H9 (cell line): Measurements from ENCODE around the gene TFAP2A. TPM values are rescaled to one million over a fixed set of nuclear protein-coding genes. Genes with fewer than 3 reads are reported as not detected.
A peak's percentile ranks its signal among the peaks of the same experiment; 100 is the strongest.

Experiments used
- DNase-seq: peaks from one replicate; pipeline ENCODE4 v3.0.0-alpha.2; 2017
- H2AFZ ChIP-seq: one replicate; pipeline ENCODE4 v1.6.1; 2013; ENCODE audit warnings: mild to moderate bottlenecking, low read length, control low read depth, moderate library complexity
- H2AK5ac ChIP-seq: 2 replicates; pipeline ENCODE4 v1.6.1; 2013; ENCODE audit warnings: low read length, control low read depth, mixed read lengths; ENCODE audit not compliant: insufficient read length
- H2BK120ac ChIP-seq: one replicate; pipeline ENCODE4 v1.6.1; 2013; ENCODE audit warnings: low read depth, mild to moderate bottlenecking, low read length, control low read depth, inconsistent platforms; ENCODE audit not compliant: poor library complexity, severe bottlenecking
- H2BK12ac ChIP-seq: 2 replicates; pipeline ENCODE4 v1.6.1; 2013; ENCODE audit warnings: low read length, control low read depth, mixed read lengths, low read depth; ENCODE audit not compliant: insufficient read length
- H2BK15ac ChIP-seq: 2 replicates; pipeline ENCODE4 v1.6.1; 2013; ENCODE audit warnings: low read depth, low read length, control low read depth
- H2BK20ac ChIP-seq: one replicate; pipeline ENCODE4 v1.6.1; 2013; ENCODE audit warnings: low read depth, mild to moderate bottlenecking, low read length, control low read depth, inconsistent platforms; ENCODE audit not compliant: poor library complexity, severe bottlenecking
- H2BK5ac ChIP-seq: 2 replicates; pipeline ENCODE4 v1.6.1; 2013; ENCODE audit warnings: low read length, control low read depth, mixed read lengths; ENCODE audit not compliant: insufficient read length
- H3K14ac ChIP-seq: 2 replicates; pipeline ENCODE4 v1.6.1; 2013; ENCODE audit warnings: low read length, control low read depth; ENCODE audit not compliant: insufficient read depth
- H3K18ac ChIP-seq: 2 replicates; pipeline ENCODE4 v1.6.1; 2013; ENCODE audit warnings: low read depth, mild to moderate bottlenecking, mixed read lengths, low read length, control low read depth; ENCODE audit not compliant: insufficient read length
- H3K23ac ChIP-seq: 2 replicates; pipeline ENCODE4 v1.6.1; 2013; ENCODE audit warnings: low read length, control low read depth, mixed read lengths, low read depth; ENCODE audit not compliant: insufficient read length
- H3K23me2 ChIP-seq: 2 replicates; pipeline ENCODE4 v1.6.1; 2013; ENCODE audit warnings: low read depth, mild to moderate bottlenecking, mixed read lengths, low read length, control low read depth; ENCODE audit not compliant: insufficient read length, poor library complexity, severe bottlenecking
- H3K27ac ChIP-seq: 2 replicates; pipeline ENCODE4 v1.5.1; 2013; ENCODE audit warnings: low read length, control low read depth, mixed read lengths, low read depth; ENCODE audit not compliant: insufficient read length
- H3K27me3 ChIP-seq: 2 replicates; pipeline ENCODE4 v1.6.1; 2013; ENCODE audit warnings: low read length, control low read depth, inconsistent platforms; ENCODE audit not compliant: insufficient read depth
- H3K4ac ChIP-seq: 2 replicates; pipeline ENCODE4 v1.6.1; 2013; ENCODE audit warnings: low read depth, mild to moderate bottlenecking, control low read depth, inconsistent platforms, low read length, moderate library complexity
- H3K4me1 ChIP-seq: 2 replicates; pipeline ENCODE4 v1.6.1; 2013; ENCODE audit warnings: low read length, control low read depth, inconsistent platforms; ENCODE audit not compliant: insufficient read depth
- H3K4me2 ChIP-seq: 2 replicates; pipeline ENCODE4 v1.6.1; 2013; ENCODE audit warnings: low read length, control low read depth, mixed read lengths; ENCODE audit not compliant: insufficient read length, insufficient read depth
- H3K56ac ChIP-seq: 2 replicates; pipeline ENCODE4 v1.6.1; 2013; ENCODE audit warnings: low read depth, mild to moderate bottlenecking, mixed read lengths, low read length, control low read depth; ENCODE audit not compliant: insufficient read length
- H3K79me1 ChIP-seq: 2 replicates; pipeline ENCODE4 v1.6.1; 2013; ENCODE audit warnings: low read depth, mild to moderate bottlenecking, moderate library complexity, low read length, control low read depth, inconsistent platforms; ENCODE audit not compliant: insufficient read depth, poor library complexity, severe bottlenecking
- H3K79me2 ChIP-seq: 2 replicates; pipeline ENCODE4 v1.6.1; 2013; ENCODE audit warnings: low read length, control low read depth, inconsistent platforms; ENCODE audit not compliant: insufficient read depth
- H3K9ac ChIP-seq: 2 replicates; pipeline ENCODE4 v1.6.1; 2013; ENCODE audit warnings: low read length, control low read depth, mixed read lengths; ENCODE audit not compliant: insufficient read length; ENCODE audit errors: extremely low read depth
- H3K9me3 ChIP-seq: one replicate; pipeline ENCODE4 v1.6.1; 2013; ENCODE audit warnings: low read depth, low read length, inconsistent platforms; ENCODE audit not compliant: control insufficient read depth
- H3T11ph ChIP-seq: one replicate; pipeline ENCODE4 v1.6.1; 2013; ENCODE audit warnings: mild to moderate bottlenecking, low read length, control low read depth, inconsistent platforms
- H4K20me1 ChIP-seq: one replicate; pipeline ENCODE4 v1.6.1; 2013; ENCODE audit not compliant: control insufficient read depth, insufficient read length, insufficient read depth
- H4K5ac ChIP-seq: 2 replicates; pipeline ENCODE4 v1.6.1; 2013; ENCODE audit warnings: low read depth, mild to moderate bottlenecking, mixed read lengths, low read length, control low read depth; ENCODE audit not compliant: insufficient read length
- H4K8ac ChIP-seq: replicated peaks from 2 replicates; pipeline ENCODE4 v1.6.1; 2013; ENCODE audit warnings: low read length, control low read depth, mixed read lengths, low read depth; ENCODE audit not compliant: insufficient read length
- H4K91ac ChIP-seq: 2 replicates; pipeline ENCODE4 v1.6.1; 2013; ENCODE audit warnings: low read depth, mild to moderate bottlenecking, moderate library complexity, mixed read lengths, low read length, control low read depth; ENCODE audit not compliant: insufficient read length
- H3K27ac Mint-ChIP-seq, 3 experiments: 2 replicates in 2 of 3; 3 replicates in 1 of 3; pipeline ENCODE4 v1.8.0; 2020 to 2021; ENCODE audit warnings: mixed read lengths in 3 of 3, mild to moderate bottlenecking in 1 of 3, moderate library complexity in 1 of 3
- H3K27me3 Mint-ChIP-seq: 2 replicates; pipeline ENCODE4 v1.8.0; 2021; ENCODE audit warnings: low read depth, mild to moderate bottlenecking, moderate library complexity, mixed read lengths
- H3K36me3 Mint-ChIP-seq, 3 experiments: 2 replicates in 2 of 3; 3 replicates in 1 of 3; pipeline ENCODE4 v1.8.0; 2020 to 2021; ENCODE audit warnings: low read depth in 3 of 3, mixed read lengths in 3 of 3; ENCODE audit not compliant: insufficient read depth in 1 of 3
- H3K4me1 Mint-ChIP-seq, 2 experiments: 2 replicates each; pipeline ENCODE4 v1.8.0; 2020; ENCODE audit warnings: mixed read lengths in 2 of 2
- H3K4me3 Mint-ChIP-seq, 2 experiments: 2 replicates in 1 of 2; 3 replicates in 1 of 2; pipeline ENCODE4 v1.8.0; 2020 to 2021; ENCODE audit warnings: mild to moderate bottlenecking in 2 of 2, mixed read lengths in 2 of 2, moderate library complexity in 1 of 2
- H3K9me3 Mint-ChIP-seq, 2 experiments: 2 replicates in 1 of 2; 3 replicates in 1 of 2; pipeline ENCODE4 v1.8.0; 2020; ENCODE audit warnings: mild to moderate bottlenecking in 2 of 2, mixed read lengths in 2 of 2, moderate library complexity in 1 of 2
- WGBS: extraction: QIAGEN DNeasy Blood & Tissue Kit; methylation state at CpG from one replicate; pipeline ENCODE4 v1.1.7; 2013; ENCODE audit warnings: missing lambda C conversion rate, low lambda C conversion rate, mixed read lengths; ENCODE audit not compliant: insufficient read length; ENCODE audit errors: extremely low coverage; 5-methylcytosine and 5-hydroxymethylcytosine counted together
- total RNA-seq: library from RNA; stranded (reverse); gene quantifications from 2 replicates; pipeline ENCODE4 v1.2.1, GENCODE V29; 2021
- TF ChIP-seq, protein P1 (sequence below): fragments of 200-600 bp; sonication (generic); conservative IDR thresholded peaks from 3 replicates; pipeline ENCODE4 v1.8.0; 2021; ENCODE audit warnings: antibody characterized with exemption, mild to moderate bottlenecking

Gene TFAP2A
- total RNA-seq, 1 experiment from 2014 or later, result 2.6 TPM

DNA sequence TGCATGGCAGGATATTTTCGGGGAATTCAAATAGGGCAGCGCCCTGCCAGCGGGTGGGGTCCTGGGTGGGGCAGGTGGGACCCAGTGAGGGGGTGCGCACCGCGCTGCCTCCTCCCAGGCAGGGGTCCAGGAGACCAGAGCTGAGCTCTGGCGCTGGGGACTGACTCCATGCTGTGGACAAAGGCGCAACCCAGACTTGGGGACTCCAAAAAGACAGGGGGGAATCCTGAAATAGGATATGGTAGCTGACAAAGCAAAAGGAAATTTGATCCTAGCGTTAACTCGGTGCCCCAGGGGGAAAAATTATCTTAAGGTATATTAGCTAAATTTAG, 23.6 kb downstream of the TFAP2A start:
- Mint-ChIP-seq H3K27ac (no peak overlapping the region), H3K4me3 (peak overlapping the region in 1 of 2 experiments; percentile 64; a peak in 2 of 5 replicates), H3K9me3 (peaks cover 4 to 12% of the 10 kb centered on the region in 2 experiments; a peak in 3 of 5 replicates), H3K27me3 (peaks cover 100% of the 10 kb centered on the region), H3K4me1 (peaks cover 50 to 69% of the 10 kb centered on the region in 2 experiments), H3K36me3 (no peaks in the 10 kb centered on the region)
- Histone ChIP-seq H2AK5ac (no peak overlapping the region), H3T11ph (no peak overlapping the region), H2BK120ac (no peak overlapping the region), H3K9ac (no peak overlapping the region), H3K79me1 (no peaks in the 10 kb centered on the region), H3K23me2 (peaks cover 7% of the 10 kb centered on the region), H4K91ac (no peak overlapping the region), H3K4me1 (no peaks in the 10 kb centered on the region), H2BK12ac (no peak overlapping the region), H3K23ac (no peak overlapping the region), H3K18ac (no peak overlapping the region), H2BK5ac (no peak overlapping the region), H4K5ac (no peak overlapping the region), H3K79me2 (no peaks in the 10 kb centered on the region), H2BK15ac (no peak overlapping the region), H3K27me3 (peaks cover 92% of the 10 kb centered on the region), H3K14ac (no peak overlapping the region; the same call in 1 of the 2 replicates), H4K8ac (no peak overlapping the region), H3K27ac (no peak overlapping the region), H3K4ac (no peak overlapping the region), H4K20me1 (no peaks in the 10 kb centered on the region), H3K9me3 (no peaks in the 10 kb centered on the region), H2BK20ac (no peak overlapping the region), H3K4me2 (peak overlapping the region; percentile 59), H3K56ac (no peak overlapping the region), H2AFZ (no peak overlapping the region)
- WGBS, result no CpG with 5 or more reads among the region's 10 CpGs
- TF ChIP-seq, protein P1, sequence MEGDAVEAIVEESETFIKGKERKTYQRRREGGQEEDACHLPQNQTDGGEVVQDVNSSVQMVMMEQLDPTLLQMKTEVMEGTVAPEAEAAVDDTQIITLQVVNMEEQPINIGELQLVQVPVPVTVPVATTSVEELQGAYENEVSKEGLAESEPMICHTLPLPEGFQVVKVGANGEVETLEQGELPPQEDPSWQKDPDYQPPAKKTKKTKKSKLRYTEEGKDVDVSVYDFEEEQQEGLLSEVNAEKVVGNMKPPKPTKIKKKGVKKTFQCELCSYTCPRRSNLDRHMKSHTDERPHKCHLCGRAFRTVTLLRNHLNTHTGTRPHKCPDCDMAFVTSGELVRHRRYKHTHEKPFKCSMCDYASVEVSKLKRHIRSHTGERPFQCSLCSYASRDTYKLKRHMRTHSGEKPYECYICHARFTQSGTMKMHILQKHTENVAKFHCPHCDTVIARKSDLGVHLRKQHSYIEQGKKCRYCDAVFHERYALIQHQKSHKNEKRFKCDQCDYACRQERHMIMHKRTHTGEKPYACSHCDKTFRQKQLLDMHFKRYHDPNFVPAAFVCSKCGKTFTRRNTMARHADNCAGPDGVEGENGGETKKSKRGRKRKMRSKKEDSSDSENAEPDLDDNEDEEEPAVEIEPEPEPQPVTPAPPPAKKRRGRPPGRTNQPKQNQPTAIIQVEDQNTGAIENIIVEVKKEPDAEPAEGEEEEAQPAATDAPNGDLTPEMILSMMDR, result no peak
- DNase-seq, result peak; percentile 45
